ENCODE results near the gene PHKG2.

PHKG2 gene

GRCh38 chr16:30755955-30756780, 7.9 kb downstream of the PHKG2 start:
- H3K4me1 Mint-ChIP-seq, result peaks cover 9% of the 10 kb centered on the region
- H3K9me3 Mint-ChIP-seq, result no peaks in the 10 kb centered on the region
- H3K4me3 Mint-ChIP-seq, result no peak overlapping the region
- DNase-seq, result no peak
- no peak overlapping the region for H3K27ac Mint-ChIP-seq
- H3K27me3 Mint-ChIP-seq, result no peaks in the 10 kb centered on the region
- H3K36me3 Mint-ChIP-seq, result peaks cover 18% of the 10 kb centered on the region
- CTCF ChIA-PET, result no interaction called here

- CTCF ChIA-PET, result interaction anchor here (0.6 kb wide), 1 partner anchor 217 kb away, joined by 3 read pairs; no protein-coding TSS in a partner anchor
- Mint-ChIP-seq H3K4me1 (peaks cover 10% of the 10 kb centered on the region), H3K4me3 (no peak overlapping the region), H3K27ac (no peak overlapping the region), H3K27me3 (no peaks in the 10 kb centered on the region), H3K36me3 (peaks cover 12% of the 10 kb centered on the region), H3K9me3 (no peaks in the 10 kb centered on the region)
- no peak for DNase-seq
Observed at GRCh38 chr16:30756781-30757100, 8.5 kb downstream of the PHKG2 start.

- no peak overlapping the region for H3K27ac Mint-ChIP-seq
- no peaks in the 10 kb centered on the region for H3K9me3 Mint-ChIP-seq
- H3K4me1 Mint-ChIP-seq, result peaks cover 10% of the 10 kb centered on the region
- CTCF ChIA-PET, result interaction anchor here (0.6 to 1.3 kb wide), 2 partner anchors 20 to 217 kb away, joined by 3 read pairs; no protein-coding TSS in a partner anchor
- no peaks in the 10 kb centered on the region for H3K27me3 Mint-ChIP-seq
- no peak for DNase-seq
- H3K36me3 Mint-ChIP-seq, result peaks cover 12% of the 10 kb centered on the region
- no peak overlapping the region for H3K4me3 Mint-ChIP-seq
Observed at GRCh38 chr16:30757316-30757715, 9.1 kb downstream of the PHKG2 start.

- Mint-ChIP-seq H3K27me3 (no peaks in the 10 kb centered on the region), H3K27ac (no peak overlapping the region), H3K9me3 (no peaks in the 10 kb centered on the region), H3K4me3 (no peak overlapping the region), H3K4me1 (peaks cover 26% of the 10 kb centered on the region), H3K36me3 (peaks cover 15% of the 10 kb centered on the region)
- no peak for DNase-seq
- CTCF ChIA-PET, result interaction anchor here (1.4 to 1.6 kb wide), 2 partner anchors 12 to 35 kb away, joined by 3 to 5 read pairs; no protein-coding TSS in a partner anchor
Observed at GRCh38 chr16:30758988-30759491, 10.8 kb downstream of the PHKG2 start.

GRCh38 chr16:30760001-30760559, 11.9 kb downstream of the PHKG2 start:
- no peaks in the 10 kb centered on the region for H3K9me3 Mint-ChIP-seq
- H3K27ac Mint-ChIP-seq, result no peak overlapping the region
- CTCF ChIA-PET, result interaction anchor here (0.8 to 1.6 kb wide), 3 partner anchors 13 to 55 kb away, joined by 3 to 5 read pairs (median 3); no protein-coding TSS in a partner anchor
- H3K36me3 Mint-ChIP-seq, result peaks cover 16% of the 10 kb centered on the region
- DNase-seq, result no peak
- no peaks in the 10 kb centered on the region for H3K27me3 Mint-ChIP-seq
- H3K4me3 Mint-ChIP-seq, result peak overlapping the region; percentile 16
- H3K4me1 Mint-ChIP-seq, result peaks cover 26% of the 10 kb centered on the region

- Mint-ChIP-seq H3K9me3 (no peaks in the 10 kb centered on the region), H3K4me1 (peaks cover 26% of the 10 kb centered on the region), H3K36me3 (peaks cover 21% of the 10 kb centered on the region), H3K27ac (peak overlapping the region; percentile 52), H3K27me3 (no peaks in the 10 kb centered on the region), H3K4me3 (peak overlapping the region; percentile 96)
- CTCF ChIA-PET, result interaction anchor here (0.8 to 1.6 kb wide), 2 partner anchors 14 to 54 kb away, joined by 3 to 5 read pairs; no protein-coding TSS in a partner anchor
- no peak for DNase-seq
Observed at GRCh38 chr16:30760577-30761426, 12.6 kb downstream of the PHKG2 start.

- H3K4me1 Mint-ChIP-seq, result peaks cover 26% of the 10 kb centered on the region
- no peaks in the 10 kb centered on the region for H3K27me3 Mint-ChIP-seq
- H3K36me3 Mint-ChIP-seq, result peaks cover 25% of the 10 kb centered on the region
- peak overlapping the region; percentile 96 for H3K4me3 Mint-ChIP-seq
- peak; percentile 72 for DNase-seq
- no peaks in the 10 kb centered on the region for H3K9me3 Mint-ChIP-seq
- CTCF ChIA-PET, result no interaction called here
- H3K27ac Mint-ChIP-seq, result peak overlapping the region; percentile 52
Observed at GRCh38 chr16:30761427-30761927, 13.3 kb downstream of the PHKG2 start.

- Mint-ChIP-seq H3K36me3 (peaks cover 29% of the 10 kb centered on the region), H3K27me3 (no peaks in the 10 kb centered on the region), H3K9me3 (no peaks in the 10 kb centered on the region), H3K27ac (peak within 1 kb of the TSS; percentile 91), H3K4me3 (peak within 1 kb of the TSS; percentile 96), H3K4me1 (peaks cover 26% of the 10 kb centered on the region)
- CTCF ChIA-PET, result no interaction called here
- DNase-seq, result peak; percentile 95
Observed at GRCh38 chr16:30761928-30762902, 14.0 kb downstream of the PHKG2 start, which contains the start of the genes CFAP119 and RNF40. CFAP119 (minus strand) TSS chr16:30762062; CDS start chr16:30761748, 314 bp downstream. RNF40 (plus strand) TSS chr16:30762322; CDS start chr16:30762546, 224 bp downstream.

GRCh38 chr16:30762991-30763725, 14.9 kb downstream of the PHKG2 start:
- Mint-ChIP-seq H3K9me3 (no peaks in the 10 kb centered on the region), H3K27ac (peak overlapping the region; percentile 91), H3K36me3 (peaks cover 29% of the 10 kb centered on the region), H3K4me3 (peak overlapping the region; percentile 96), H3K4me1 (peaks cover 26% of the 10 kb centered on the region), H3K27me3 (no peaks in the 10 kb centered on the region)
- CTCF ChIA-PET, result no interaction called here
- DNase-seq, result no peak

GRCh38 chr16:30764086-30764485, 15.9 kb downstream of the PHKG2 start:
- peaks cover 26% of the 10 kb centered on the region for H3K4me1 Mint-ChIP-seq
- H3K27me3 Mint-ChIP-seq, result no peaks in the 10 kb centered on the region
- no peak for DNase-seq
- H3K9me3 Mint-ChIP-seq, result no peaks in the 10 kb centered on the region
- CTCF ChIA-PET, result interaction anchor here (0.9 to 1.1 kb wide), 2 partner anchors 20 to 50 kb away, joined by 3 read pairs; no protein-coding TSS in a partner anchor
- H3K36me3 Mint-ChIP-seq, result peaks cover 37% of the 10 kb centered on the region
- peak overlapping the region; percentile 16 for H3K27ac Mint-ChIP-seq
- H3K4me3 Mint-ChIP-seq, result peak overlapping the region; percentile 64

GRCh38 chr16:30764816-30765465, 16.7 kb downstream of the PHKG2 start:
- Mint-ChIP-seq H3K36me3 (peaks cover 41% of the 10 kb centered on the region), H3K4me3 (no peak overlapping the region), H3K27me3 (no peaks in the 10 kb centered on the region), H3K9me3 (no peaks in the 10 kb centered on the region), H3K27ac (no peak overlapping the region), H3K4me1 (peaks cover 26% of the 10 kb centered on the region)
- DNase-seq, result no peak
- CTCF ChIA-PET, result interaction anchor here (0.9 to 1.1 kb wide), 2 partner anchors 21 to 49 kb away, joined by 3 read pairs; no protein-coding TSS in a partner anchor
